ENCODE results near the gene PPP1R1B.

The PPP1R1B gene

DNA sequence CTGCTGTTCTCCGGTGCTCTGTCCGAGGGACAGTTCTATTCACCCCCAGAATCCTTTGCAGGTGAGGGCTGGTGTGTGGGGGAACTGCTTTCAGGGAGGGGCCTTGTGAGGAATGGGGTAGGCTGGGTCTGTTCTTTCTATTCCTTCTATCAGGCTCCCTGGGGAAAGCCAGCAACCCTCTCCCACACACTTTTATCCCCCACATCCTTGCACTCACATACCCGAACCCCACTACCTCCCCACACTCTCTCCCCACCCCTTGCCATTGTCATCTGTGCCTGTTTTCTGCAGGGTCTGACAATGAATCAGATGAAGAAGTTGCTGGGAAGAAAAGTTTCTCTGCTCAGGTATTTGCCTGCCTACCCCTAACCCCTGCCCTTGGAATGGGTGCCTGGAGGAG is 32.0 kb downstream of the PPP1R1B start:
- Histone ChIP-seq H3K9me3 (replicated peaks; ENCODE audit: insufficient read depth, low read length) (no peaks in the 10 kb centered on the region), H2AFZ (ENCODE audit: low read length) (no peak overlapping the region), H3K4me2 (ENCODE audit: low read depth, low read length) (no peak overlapping the region), H4K20me1 (ENCODE audit: insufficient read depth, low read length) (no peaks in the 10 kb centered on the region), H3K4me1 (ENCODE audit: low read length) (no peaks in the 10 kb centered on the region), H3K4me3 (ENCODE audit: low read length) (no peak overlapping the region), H3K9ac (ENCODE audit: low read length) (no peak overlapping the region), H3K36me3 (replicated peaks; ENCODE audit: insufficient read depth, low read length) (no peaks in the 10 kb centered on the region), H3F3A (ENCODE audit: insufficient read depth, low read length) (no peaks in the 10 kb centered on the region), H3K27ac (ENCODE audit: low read length) (no peak overlapping the region), H3K27me3 (replicated peaks; ENCODE audit: insufficient read depth, low read length) (no peaks in the 10 kb centered on the region), H3K79me2 (ENCODE audit: low read length) (0 out of 2 replicates have a peak, but pooled peaks cover 10% of the 10 kb centered on the region), H3K9me2 (replicated peaks; ENCODE audit: insufficient read depth, low read length) (no peaks in the 10 kb centered on the region)
- no peak for DNase-seq
- TF ChIP-seq, protein P1, sequence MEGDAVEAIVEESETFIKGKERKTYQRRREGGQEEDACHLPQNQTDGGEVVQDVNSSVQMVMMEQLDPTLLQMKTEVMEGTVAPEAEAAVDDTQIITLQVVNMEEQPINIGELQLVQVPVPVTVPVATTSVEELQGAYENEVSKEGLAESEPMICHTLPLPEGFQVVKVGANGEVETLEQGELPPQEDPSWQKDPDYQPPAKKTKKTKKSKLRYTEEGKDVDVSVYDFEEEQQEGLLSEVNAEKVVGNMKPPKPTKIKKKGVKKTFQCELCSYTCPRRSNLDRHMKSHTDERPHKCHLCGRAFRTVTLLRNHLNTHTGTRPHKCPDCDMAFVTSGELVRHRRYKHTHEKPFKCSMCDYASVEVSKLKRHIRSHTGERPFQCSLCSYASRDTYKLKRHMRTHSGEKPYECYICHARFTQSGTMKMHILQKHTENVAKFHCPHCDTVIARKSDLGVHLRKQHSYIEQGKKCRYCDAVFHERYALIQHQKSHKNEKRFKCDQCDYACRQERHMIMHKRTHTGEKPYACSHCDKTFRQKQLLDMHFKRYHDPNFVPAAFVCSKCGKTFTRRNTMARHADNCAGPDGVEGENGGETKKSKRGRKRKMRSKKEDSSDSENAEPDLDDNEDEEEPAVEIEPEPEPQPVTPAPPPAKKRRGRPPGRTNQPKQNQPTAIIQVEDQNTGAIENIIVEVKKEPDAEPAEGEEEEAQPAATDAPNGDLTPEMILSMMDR (IDR thresholded peaks at IDR 0.05; ENCODE audit: low read length) = no peak
- no peak for TF ChIP-seq EZH2 (optimal IDR thresholded peaks at IDR 0.05; ENCODE audit: low read depth, low read length)
- no peak for TF ChIP-seq EZH2phosphoT487 (IDR thresholded peaks at IDR 0.05; ENCODE audit: low read length)

DNA sequence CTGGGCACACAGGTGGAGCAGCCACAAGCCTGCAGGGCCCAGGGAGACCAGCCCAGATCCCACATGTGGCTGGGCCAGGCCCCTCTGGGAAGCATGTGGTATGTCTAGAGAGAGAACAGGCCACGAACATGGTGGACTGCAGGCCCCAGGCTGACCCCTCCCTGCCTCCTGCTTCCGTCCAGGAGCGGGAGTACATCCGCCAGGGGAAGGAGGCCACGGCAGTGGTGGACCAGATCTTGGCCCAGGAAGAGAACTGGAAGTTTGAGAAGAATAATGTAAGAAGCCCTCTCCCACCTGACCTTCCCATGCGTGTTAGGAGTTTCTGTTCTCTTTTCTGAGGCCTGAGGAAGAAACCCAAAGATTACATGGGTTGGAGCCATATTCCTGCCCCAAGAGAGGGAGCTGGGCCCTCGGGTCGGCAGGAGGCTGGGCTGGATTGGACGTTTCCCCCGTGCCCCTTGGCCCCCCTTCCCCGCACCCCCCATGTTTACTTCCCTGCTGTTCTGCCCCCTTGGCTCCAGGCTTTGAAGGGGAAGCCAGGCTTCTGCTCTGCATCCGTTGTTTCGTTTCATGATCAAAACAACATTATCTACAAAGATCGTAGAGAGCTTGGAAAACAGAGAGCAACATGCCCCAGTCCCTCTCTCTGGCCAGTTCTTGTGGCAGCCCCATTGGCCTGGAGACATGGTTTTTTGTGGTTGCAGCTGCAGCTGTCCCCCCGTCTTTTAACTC is 32.7 kb downstream of the PPP1R1B start:
- Histone ChIP-seq H3K36me3 (replicated peaks; ENCODE audit: insufficient read depth, low read length) (no peaks in the 10 kb centered on the region), H3K9me3 (replicated peaks; ENCODE audit: insufficient read depth, low read length) (no peaks in the 10 kb centered on the region), H3K4me3 (ENCODE audit: low read length) (no peak overlapping the region), H3F3A (ENCODE audit: insufficient read depth, low read length) (no peaks in the 10 kb centered on the region), H2AFZ (ENCODE audit: low read length) (no peak overlapping the region), H3K4me2 (ENCODE audit: low read depth, low read length) (no peak overlapping the region), H3K4me1 (ENCODE audit: low read length) (no peaks in the 10 kb centered on the region), H3K9me2 (replicated peaks; ENCODE audit: insufficient read depth, low read length) (no peaks in the 10 kb centered on the region), H3K79me2 (ENCODE audit: low read length) (0 out of 2 replicates have a peak, but pooled peaks cover 7% of the 10 kb centered on the region), H3K9ac (ENCODE audit: low read length) (no peak overlapping the region), H3K27ac (ENCODE audit: low read length) (no peak overlapping the region), H3K27me3 (replicated peaks; ENCODE audit: insufficient read depth, low read length) (no peaks in the 10 kb centered on the region), H4K20me1 (ENCODE audit: insufficient read depth, low read length) (no peaks in the 10 kb centered on the region)
- no peak for DNase-seq
- TF ChIP-seq EZH2phosphoT487 (IDR thresholded peaks at IDR 0.05; ENCODE audit: low read length) (no peak), EZH2 (optimal IDR thresholded peaks at IDR 0.05; ENCODE audit: low read depth, low read length) (no peak)
- TF ChIP-seq, protein P1 (IDR thresholded peaks at IDR 0.05; ENCODE audit: low read length) = no peak

DNA sequence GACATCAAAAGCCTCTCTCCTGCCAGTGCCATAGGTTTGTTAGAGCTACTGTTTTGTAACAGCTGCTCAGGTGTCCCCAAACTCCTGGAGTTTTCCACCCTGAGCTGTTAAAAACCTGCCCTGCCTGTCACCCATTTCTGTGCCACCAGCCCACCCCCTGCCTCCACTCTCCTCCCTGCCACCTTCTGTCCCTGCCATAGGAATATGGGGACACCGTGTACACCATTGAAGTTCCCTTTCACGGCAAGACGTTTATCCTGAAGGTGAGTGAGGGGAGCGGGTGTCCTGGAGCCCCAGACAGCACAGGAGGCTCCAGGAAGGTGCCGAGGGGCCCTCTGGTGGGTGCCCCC is 33.2 kb downstream of the PPP1R1B start:
- H2AFZ ChIP-seq (ENCODE audit: low read length) = no peak overlapping the region
- no peak for DNase-seq
- no peaks in the 10 kb centered on the region for H3K36me3 ChIP-seq (replicated peaks; ENCODE audit: insufficient read depth, low read length)
- TF ChIP-seq, protein P1 (IDR thresholded peaks at IDR 0.05; ENCODE audit: low read length) = no peak
- TF ChIP-seq EZH2phosphoT487 (IDR thresholded peaks at IDR 0.05; ENCODE audit: low read length) (no peak), EZH2 (optimal IDR thresholded peaks at IDR 0.05; ENCODE audit: low read depth, low read length) (no peak)
- no peak overlapping the region for H3K27ac ChIP-seq (ENCODE audit: low read length)
- H3K4me2 ChIP-seq (ENCODE audit: low read depth, low read length) = no peak overlapping the region
- no peaks in the 10 kb centered on the region for H3K4me1 ChIP-seq (ENCODE audit: low read length)
- no peaks in the 10 kb centered on the region for H3K9me2 ChIP-seq (replicated peaks; ENCODE audit: insufficient read depth, low read length)
- H3K9ac ChIP-seq (ENCODE audit: low read length) = no peak overlapping the region
- H3K27me3 ChIP-seq (replicated peaks; ENCODE audit: insufficient read depth, low read length) = no peaks in the 10 kb centered on the region
- H3K9me3 ChIP-seq (replicated peaks; ENCODE audit: insufficient read depth, low read length) = no peaks in the 10 kb centered on the region
- no peak overlapping the region for H3K4me3 ChIP-seq (ENCODE audit: low read length)
- 0 out of 2 replicates have a peak, but pooled peaks cover 3% of the 10 kb centered on the region for H3K79me2 ChIP-seq (ENCODE audit: low read length)
- no peaks in the 10 kb centered on the region for H3F3A ChIP-seq (ENCODE audit: insufficient read depth, low read length)
- H4K20me1 ChIP-seq (ENCODE audit: insufficient read depth, low read length) = no peaks in the 10 kb centered on the region

Measured in MM.1S (cell line).